ENCODE results near the gene HLA-DMB.

Gene HLA-DMB

DNA sequence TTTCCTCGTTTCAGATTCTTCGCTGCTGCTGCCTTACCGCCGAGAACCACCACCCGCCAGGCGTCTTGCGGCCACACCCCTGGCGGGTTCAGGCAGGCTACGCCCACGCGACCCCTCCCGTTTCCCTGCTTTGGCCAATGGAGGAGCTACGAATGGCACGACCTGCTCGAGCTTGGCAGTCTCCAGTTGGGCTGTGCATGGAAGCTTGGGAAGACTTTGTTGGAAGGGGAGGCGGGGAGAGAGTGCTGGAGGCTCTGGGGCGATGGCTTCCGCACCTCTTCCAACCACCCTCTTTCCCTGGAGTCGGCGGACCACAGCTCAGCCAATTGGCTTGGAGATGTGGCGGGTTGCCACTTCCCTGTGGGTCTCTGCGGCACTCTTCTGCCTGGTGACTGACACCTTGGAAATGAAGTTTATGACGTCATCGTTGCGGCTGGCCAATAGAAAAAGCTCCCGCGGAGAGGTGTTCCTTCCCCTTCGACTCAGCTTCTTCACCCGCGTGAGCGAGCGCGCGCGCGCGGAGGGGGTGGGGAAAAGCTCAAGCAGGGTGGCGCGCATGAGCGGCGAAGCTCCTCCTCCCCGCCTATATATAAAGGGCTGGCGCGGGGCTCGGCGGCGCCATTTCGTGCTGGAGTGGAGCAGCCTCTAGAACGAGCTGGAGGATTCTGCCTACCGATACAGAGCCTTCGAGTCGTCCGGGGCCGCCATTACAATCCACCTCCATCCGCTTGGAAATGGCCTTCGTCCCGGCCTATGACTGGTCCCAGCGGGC is 30.9 kb upstream of the HLA-DMB start:
- peak; percentile 100 for DNase-seq

DNA sequence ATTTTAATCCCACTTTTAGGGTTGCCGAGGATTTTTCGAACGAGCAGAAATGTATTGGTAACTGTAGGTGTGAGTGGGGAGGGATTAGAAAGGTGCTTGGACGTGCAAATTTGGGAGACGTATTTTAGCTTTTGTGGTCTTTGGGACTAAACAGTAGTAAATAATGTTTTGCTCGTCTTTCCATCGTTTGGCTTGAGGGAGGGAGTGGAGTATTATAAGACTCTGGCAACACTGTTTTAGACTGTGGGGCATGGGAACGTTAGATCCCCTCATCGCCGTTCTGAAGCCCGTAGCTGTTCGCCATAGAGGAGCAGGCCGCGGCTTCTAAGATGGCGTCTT is 30.4 kb upstream of the HLA-DMB start:
- DNase-seq: no peak

DNA sequence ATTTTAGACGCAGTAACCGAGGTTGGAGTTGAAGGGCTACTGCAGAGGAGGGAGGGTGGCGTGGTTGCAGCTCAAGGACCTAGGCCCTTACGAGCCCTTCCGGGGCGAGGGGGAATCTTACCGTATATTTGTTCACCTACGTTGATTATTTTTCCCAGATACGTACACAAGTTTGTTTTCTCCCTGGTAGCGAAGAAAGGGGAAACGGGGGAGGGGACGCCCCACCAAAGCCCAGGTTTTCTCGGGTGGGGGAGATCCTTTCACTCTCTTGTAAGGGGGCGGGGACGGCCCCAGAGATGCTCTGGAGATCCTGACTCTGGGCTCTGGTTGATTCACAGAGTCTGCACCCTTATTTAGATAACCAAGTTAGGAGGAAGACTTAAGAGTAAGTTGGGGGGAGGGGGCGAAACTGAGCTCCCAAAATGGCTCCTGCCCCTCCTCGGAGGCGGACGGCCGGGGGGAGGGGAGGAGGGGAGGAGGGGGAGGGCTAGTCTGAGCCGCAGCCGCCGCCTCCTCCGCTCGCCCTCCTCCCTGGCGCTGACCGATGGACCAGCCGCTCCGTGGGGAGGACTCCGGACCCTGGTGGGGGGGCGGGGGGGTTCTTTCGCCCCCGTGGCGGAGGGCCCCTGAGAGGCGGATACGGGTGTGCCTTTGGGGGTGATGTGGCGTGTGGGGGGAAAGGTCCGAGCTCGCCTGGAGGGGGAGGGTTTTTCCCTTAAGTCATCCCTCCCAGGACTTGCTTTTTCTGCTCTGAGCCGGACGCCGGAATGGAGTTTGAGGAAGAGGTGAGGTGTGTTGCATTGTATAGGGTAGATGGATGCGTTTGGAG is 29.8 kb upstream of the HLA-DMB start:
- DNase-seq: peak; percentile 87

DNA sequence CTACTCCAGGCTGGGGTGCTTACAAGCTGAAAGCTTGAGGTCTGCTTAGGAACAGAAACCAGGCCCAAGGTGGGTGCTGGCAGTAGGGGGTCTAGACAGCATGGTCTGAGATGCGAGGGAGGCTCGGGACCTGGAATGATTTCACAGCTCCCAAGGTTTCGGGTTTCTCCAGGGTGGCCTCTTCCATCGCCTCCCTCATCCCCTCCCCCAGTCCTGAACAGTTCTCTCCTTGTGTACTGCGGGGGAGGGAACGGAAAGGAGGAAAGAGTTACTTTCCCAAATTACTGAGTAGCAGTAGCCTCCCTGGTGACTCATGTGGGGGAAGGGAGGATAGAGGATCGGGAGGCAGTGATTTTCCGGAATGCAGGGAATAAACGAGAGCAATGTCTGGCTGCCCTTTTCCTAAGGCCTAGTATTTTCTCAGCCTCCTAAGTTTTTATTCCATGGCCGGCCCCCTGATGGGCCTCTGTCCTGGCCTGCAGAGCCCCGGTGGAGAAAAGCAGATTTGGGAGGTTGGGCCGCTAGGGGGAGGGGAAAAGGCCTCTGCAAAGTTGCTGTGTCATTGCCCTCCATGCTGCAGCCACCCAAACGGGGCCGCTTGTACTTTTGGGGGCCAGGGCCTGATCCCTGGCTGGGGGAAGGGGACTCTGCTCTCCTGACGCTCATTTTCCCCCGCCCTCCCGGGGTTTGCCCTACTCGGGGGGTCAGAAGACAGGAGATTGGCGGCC is 29.0 kb upstream of the HLA-DMB start:
- peak; percentile 89 for DNase-seq

DNA sequence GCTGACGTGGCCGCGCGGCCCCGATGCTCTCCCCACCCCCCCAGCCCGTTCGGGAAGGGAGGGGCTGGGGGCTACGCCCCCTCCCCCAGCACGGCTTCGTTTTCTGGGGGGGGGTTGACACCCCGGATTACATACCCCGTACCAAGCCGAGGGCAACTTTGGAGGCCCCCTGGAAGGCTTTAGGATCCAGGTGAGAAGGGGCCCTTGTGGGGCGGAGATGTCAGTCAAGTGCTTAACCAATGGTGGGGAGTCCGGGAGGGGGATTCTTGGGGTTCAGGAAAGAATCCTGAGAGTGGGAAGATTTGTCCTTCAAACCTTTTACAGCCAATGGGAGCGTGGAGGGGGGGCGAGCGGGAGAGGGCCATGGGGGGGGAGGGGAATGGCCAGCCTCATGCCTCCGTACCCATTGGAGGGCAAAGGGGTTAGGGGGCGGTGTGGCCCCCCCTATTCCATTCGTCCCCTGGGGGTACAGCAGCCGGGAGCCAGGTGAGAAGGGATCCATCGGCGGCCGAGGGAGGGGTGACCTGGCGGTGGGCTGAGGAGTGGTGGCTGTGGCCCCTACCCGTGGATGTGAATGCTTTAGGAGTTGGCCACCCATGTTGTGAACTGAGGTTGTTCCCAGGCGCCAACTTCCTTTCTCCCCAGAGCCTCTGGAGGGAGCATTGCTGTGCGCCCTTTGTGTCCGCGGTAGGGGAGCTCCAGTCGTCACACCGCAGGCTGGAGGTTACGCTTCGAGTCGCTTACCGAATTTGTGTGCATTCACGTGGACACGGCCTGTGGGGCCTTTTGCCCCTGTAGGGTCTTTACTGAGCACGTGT is 28.2 kb upstream of the HLA-DMB start:
- peak; percentile 84 for DNase-seq

DNA sequence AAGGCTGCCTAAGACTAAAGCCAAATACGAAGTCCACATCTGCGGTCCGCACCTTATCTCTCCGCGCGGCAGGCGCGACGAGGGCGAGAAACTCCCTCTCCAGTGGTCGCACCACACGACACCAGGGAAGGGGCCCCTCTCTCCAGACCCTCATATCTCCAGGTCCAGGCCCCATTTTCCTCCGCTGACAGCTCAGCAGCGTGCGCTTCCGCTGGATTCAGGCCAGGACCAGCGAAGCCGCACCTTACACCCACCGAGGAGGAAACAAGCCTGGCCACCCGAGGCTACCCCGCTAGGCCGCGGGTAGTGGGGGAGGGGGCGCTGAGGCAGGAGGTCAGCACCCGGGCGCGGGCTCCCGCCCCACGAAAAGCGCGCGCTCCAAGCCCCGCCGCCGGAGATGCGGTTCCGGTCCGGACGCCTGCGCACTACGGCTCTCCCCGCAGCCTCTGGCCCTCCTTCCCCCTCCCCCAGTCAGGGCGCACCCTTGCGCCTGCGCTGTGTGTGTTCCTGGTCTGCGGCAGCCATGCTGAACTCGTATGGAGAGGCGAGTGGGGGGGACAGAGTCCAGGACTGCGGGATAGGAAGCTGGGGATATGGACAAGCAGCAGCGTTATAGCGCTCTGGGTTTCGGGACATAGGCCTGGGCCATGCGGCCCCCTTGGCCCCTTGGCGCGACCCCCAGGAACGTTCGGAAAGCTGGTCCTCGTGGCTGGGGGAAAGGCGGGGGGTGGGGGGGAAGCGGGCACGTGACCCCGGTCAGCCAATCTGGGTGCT is 27.5 kb upstream of the HLA-DMB start, which contains the start of gene BRD2:
BRD2 (plus strand) TSS at position 502 of the 774 bp plus-strand sequence. CDS start 4,305 bp downstream, outside the sequence.
- DNase-seq: peak; percentile 96

DNA sequence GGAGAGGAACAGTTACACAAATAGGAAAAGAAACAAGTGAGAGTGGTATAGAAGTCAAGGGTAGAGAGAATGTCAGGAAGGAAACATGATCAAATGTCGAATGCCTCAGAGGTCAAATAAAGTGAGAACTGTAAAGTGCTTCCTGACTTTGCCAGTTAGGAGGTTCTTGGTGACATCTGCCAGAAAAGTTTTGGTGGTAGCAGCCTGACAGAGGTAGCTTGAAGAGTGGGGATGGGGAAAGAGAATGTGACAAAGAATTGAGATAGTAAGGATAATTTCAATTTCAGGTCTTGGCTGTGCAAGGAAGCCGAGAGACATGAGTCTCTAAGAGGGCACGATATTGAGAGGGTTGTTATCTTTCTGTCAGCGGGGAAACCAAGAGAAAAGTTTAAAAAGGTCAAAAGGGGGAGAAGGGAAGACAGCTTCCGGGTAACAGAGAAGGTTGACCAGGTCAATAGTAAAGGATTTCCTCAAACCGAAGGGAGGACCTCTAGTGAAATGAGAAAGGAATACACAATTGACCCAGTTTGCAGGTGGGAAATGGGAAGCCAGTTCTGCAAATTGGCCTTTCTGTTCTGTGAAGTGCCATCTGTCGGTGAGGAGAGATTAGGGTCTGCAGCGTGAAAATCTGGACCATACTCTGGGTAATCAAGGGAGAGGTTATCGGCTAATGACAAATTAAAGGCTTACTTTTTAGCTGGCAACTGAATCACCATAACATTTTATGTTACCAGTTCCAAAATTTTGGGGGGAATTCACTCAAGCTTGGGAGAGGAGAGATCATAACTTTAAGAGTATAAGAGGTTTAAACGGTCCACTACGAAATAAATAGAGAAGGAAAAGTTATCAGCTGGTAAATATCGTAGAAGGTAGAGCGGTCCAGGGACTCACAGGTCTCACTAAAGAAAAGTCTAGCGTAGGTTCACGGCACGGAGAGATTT is 26.6 kb upstream of the HLA-DMB start:
- DNase-seq: no peak

DNA sequence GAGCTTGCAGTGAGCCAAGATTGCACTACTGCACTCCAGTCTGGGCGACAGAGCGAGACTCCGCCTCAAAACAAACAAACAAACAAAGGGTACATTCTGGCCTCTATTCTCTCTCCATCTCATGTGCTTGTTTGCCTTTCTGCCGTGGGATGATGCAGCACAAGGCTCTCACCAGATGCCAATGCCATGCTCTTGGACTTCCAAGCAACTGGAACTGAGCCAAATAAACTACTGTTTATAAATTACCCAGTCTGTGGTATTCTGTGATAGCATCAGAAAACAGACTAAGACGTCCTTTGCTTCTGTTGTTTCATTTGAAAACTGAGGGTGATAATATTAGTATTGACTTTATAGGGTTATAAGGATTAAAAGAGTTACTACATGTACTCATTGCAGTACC is 23.9 kb upstream of the HLA-DMB start:
- no peak for DNase-seq

DNA sequence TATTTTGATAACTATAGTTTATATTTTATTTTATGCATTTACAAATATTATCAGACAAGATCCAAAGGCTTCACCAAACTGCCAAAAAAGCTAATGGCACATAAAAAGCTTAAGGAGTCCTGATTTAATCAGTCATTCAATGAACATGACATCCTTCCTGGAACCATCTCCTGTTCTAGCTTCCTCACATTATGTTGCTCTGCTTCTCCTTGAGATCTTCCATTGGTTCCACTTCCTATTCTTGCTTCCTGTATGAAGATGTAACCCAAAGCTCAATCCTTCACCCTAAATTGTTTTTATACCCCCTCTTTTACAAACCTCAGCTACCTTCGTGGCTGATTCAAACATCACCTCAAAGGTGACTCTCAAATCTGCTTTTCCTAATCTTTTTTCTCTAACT is 23.0 kb upstream of the HLA-DMB start:
- no peak for DNase-seq

DNA sequence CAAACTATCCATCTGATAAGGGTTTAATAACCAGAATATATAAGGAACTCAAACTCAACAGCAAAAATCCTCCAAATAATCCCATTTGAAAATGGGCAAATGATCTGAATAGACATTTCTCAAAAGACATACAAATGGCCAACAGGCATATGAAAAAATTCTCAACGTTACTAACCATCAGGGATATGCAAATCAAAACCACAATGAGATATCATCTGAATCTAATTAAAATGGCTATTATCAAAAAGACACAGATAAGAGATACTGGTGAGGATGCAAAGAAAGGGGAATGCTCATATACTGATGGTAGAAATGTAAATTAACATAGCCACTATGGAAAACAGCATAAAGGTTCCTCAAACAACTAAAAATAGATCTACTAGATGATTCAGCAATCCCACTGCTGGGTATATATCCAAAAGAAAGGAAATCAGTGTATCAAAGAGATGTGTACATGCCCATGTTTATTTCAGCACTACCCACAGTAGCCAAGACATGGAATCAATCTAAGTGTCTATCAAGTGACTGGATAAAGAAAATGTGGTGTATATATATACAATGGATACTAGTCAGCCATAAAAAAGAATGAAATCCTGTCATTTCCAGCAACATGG is 21.5 kb upstream of the HLA-DMB start:
- DNase-seq: no peak

DNA sequence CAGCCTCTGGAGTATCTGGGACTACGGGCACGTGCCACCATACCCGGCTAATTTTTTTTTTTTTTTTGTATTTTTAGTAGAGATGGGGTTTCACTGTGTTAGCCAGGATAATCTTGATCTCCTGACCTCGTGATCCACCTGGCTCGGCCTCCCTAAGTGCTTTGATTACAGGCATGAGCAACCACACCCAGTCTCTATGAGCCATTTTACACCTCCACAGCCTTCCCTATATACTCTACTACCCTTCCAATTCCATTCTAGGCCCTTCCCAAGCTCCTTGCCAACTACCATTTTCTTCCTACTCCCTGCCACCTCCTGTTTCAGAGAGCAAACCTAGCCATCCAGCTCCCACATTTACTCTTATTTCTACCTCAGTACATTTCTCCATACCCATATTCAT is 19.7 kb upstream of the HLA-DMB start:
- no peak for DNase-seq

DNA sequence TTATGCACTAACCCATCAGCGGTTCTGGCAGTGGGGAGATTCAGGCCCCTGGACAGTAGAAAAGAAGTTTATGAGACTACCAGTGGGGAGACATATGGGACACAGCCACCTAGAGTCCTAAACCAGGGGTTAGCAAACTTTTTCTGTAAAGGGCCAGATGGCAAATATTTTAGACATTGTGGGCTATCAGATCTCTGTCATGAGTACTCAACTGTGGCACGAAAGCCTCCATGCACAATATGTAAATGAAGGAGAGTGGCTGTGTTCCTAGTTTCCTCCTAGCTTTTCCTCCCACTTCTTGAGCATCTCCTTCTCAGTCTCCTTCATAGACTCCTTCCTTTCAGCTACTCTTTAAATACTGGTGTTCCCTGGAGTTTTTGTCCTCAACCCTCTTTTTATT is 15.3 kb upstream of the HLA-DMB start:
- DNase-seq: no peak

DNA sequence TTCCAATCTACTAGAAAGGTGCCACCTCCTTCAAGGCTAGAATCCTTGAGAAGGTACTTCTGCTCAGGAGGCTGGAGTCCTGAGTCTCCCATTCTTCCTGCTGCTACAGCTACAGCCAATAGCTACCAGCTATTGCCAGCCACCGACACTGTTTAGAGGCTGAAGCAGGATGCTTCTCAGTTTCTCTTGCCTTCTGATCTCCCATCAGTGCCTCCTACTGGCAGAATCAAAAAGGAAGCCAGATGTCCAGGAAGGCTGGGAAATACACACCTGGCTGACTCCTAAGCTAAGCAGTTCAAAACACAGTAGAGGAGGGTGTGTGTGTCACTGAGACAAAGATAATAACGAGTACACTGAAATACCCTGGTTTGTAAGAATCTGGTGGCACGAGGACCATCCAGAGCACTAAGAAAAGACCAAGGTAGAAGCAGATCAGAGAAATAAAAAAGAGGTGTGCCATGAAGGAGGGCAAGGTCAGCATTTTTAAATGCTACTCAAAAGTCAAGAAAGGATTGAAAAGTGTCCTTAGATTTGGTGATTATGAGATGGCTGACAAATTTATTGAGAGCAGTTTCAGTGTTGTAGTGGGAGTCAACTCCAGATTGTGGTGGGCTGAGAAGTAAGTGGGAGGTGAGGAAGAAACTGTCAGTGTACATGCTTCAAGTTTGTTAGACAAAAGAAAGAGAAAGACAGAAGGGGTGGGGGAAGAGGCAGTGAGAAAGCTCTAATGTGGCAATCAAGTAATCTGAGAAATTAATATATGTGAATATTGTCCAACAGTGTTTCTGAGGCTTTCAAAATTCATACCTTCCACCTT is 14.4 kb upstream of the HLA-DMB start:
- DNase-seq: no peak

DNA sequence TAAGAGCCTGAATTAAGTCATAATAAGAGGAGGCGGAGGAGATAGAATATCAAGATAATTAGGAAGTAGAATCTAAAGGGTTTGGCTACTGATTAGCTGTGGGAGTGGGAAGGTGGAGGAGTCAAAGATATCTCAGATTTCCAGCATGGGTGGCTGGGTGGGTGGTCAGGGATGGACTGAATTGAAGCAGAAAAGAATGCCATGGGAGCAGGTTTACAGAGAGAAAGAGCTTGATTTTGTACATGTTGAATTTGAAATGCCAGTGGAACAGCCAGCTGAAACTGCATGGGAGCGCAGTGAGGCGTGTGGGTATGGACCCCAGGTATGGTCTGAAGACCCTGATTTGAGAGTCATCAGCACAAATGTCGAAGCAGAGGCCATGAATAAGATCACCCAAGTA is 13.4 kb upstream of the HLA-DMB start:
- DNase-seq: no peak

DNA sequence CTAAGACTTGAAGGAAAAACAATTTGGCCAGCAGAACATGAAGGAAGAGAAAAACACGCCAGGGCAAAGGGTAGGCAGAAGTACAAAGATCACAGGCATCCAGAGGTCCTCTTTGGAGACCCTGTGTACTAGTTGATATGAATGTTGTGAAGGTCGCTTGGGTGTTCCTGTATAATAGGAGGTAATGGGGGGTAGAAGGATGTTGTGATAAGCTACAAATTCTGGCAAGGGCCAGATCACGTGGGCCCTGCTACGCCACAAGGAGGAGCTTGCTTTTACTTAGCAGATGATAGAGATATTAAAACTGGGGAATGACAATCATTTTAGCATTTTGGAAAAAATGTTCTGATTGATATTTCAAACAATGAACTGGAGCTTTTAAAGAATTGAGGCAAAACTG is 12.9 kb upstream of the HLA-DMB start:
- DNase-seq: no peak

DNA sequence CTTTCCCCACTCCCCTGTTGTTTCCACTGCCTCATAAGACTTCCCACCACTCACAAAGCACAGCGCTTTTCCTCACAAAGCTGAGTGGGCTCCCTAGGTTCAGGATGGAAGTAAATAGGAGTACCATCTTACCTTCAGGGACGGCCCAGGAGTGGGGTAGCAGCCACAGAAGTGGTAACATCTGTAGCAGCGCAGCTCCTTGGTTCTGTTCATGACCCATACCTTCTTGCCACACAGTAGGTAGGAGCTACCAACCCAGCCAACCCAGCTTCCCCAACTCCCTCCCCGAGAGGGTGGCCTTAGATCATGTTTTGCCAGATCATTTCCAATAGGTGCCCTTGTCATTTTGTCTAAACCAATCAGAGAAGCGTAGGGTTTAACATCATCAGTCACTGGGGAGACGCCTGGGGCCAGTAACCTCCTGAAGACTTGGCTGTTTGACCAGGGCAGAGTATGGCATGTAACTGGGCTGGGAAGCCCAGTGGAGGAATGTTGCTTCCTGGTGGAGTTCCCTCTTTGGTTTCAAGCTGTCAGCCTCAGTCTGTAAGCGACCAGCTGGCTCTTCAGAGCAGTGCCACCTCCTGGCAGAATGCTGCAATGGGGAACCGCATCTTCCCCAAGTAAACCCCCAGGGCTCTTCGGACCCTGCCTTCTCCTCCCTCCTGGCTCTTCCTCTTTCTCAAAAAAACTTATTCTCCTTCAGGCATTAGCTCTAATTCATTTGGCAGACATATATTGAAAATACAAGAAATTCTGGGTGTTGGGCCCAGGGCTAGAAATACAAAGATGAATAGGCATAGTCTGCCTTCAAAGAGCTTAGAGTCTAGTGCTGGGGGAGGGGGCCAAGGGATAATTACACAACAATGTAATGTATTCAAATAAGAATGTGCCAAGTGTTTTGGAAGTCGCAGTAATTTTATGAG is 12.2 kb upstream of the HLA-DMB start, which contains the start of gene HLA-DMA:
HLA-DMA (minus strand) TSS at position 281 of the 923 bp plus-strand sequence; CDS start at position 220, 61 bp downstream.
- DNase-seq: peak; percentile 77

DNA sequence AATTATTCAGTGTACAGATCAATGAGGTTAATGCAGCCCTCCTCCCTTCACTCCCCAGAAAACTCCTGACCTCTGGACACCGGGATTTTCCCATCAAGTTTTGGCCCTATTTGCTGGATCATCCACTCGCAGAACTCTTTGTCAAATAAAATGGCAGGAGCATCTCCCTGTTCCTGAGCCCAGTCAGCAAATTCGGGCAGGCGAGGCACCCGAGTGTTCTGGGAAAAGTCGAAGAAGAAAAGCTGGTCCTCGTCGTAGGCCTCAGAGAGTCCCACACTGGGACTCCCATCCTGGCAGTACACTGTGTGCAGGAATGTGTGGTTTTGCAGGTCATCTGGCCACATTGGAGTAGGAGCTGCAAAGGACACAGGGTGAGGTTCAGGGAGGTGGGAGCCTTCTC is 9.6 kb upstream of the HLA-DMB start:
- no peak for DNase-seq

DNA sequence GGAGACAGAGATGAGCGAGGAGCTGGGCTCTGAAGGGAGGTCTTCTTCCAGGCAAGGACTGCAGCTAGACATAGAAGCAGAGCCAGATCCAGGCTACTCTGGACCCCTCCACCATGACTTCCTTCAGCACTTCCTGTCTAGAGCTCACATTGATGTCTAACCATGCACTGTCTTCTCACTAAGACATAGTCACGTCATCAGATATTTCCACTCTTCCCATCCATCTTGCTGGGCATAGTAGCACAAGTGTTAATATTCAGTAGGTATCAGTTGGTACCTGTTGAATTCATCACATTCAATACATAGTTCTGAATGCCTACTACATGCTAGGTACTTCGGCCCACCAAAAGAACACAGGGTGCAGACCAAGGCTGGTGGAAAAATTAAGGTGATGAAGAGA is 9.2 kb upstream of the HLA-DMB start:
- no peak for DNase-seq
